PFSK-1 (cell line): ENCODE data around the gene GNA15.

ENCODE experiments used
- FOXP2 ChIP-seq: optimal IDR thresholded peaks from 2 replicates; pipeline ENCODE3; 2011; ENCODE audit warnings: borderline replicate concordance, control low read depth, inconsistent platforms; ENCODE audit not compliant: insufficient read depth; ENCODE audit errors: extremely low read length, extremely low read depth
- POLR2AphosphoS5 ChIP-seq: IDR thresholded peaks from 2 replicates; pipeline ENCODE4 v1.6.1; 2012; ENCODE audit warnings: low read depth, mild to moderate bottlenecking, control low read depth, low read length, moderate library complexity
- REST ChIP-seq, 2 experiments: IDR thresholded peaks; 2 replicates each; pipeline versions ENCODE4 v1.6.1 to v1.8.0; 2011 to 2012; ENCODE audit warnings: low read depth in 2 of 2, low read length in 2 of 2, control low read depth in 1 of 2, inconsistent platforms in 1 of 2, mild to moderate bottlenecking in 1 of 2, moderate library complexity in 1 of 2; ENCODE audit not compliant: insufficient read depth in 1 of 2
- SIN3A ChIP-seq: IDR thresholded peaks from 2 replicates; pipeline ENCODE4 v1.6.1; 2012; ENCODE audit warnings: mild to moderate bottlenecking, low read length, moderate library complexity, borderline replicate concordance; ENCODE audit not compliant: insufficient read depth
- TAF1 ChIP-seq: IDR thresholded peaks from 2 replicates; pipeline ENCODE4 v1.6.1; 2012; ENCODE audit warnings: low read length, control low read depth, borderline replicate concordance; ENCODE audit not compliant: insufficient read depth

GNA15 gene

DNA sequence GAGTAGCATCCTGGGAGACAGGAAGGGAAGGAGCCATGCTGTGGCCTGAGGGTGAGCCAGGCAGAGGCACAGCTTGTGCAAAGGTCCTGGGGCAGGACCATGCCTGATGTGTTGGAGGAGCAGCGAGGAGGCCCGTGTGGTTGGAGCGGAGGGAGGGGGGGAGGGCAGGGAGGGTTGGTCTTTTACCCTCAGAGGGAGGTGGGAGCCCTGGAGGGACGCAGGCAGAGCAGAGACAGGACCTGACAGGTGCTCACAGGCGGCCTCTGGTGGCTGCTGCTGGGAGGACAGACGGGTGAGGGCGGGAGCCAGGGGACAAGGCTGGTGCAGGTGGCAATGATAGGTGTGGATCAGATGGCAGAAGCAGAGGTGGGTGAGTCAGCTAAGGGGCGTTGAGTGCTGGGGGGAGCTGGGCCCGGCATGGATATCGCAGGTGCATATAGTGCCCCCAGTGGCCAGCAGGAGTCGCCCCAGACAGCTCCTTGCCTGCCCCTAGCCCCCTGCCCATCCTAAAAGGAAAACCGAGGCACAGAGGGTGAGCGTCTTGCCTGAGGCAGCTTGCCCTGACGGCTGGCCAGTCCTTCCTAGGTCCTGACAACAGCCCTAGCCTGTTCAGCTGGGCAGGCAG lies 9.8 kb upstream of the GNA15 start:
- TF ChIP-seq FOXP2 = no peak
- TF ChIP-seq SIN3A = no peak
- no peak for TF ChIP-seq POLR2AphosphoS5
- no peak for TF ChIP-seq TAF1

- TF ChIP-seq TAF1 = no peak
- no peak for TF ChIP-seq POLR2AphosphoS5
- no peak for TF ChIP-seq SIN3A
- TF ChIP-seq FOXP2 = no peak
- no peak for TF ChIP-seq REST (IDR thresholded peaks at IDR 0.05; ENCODE audit: insufficient read depth in 1 of 2, low read depth in 2 of 2, low read length in 2 of 2)
Measured at GRCh38 chr19:3129112-3129511, 6.7 kb upstream of the GNA15 start.

DNA sequence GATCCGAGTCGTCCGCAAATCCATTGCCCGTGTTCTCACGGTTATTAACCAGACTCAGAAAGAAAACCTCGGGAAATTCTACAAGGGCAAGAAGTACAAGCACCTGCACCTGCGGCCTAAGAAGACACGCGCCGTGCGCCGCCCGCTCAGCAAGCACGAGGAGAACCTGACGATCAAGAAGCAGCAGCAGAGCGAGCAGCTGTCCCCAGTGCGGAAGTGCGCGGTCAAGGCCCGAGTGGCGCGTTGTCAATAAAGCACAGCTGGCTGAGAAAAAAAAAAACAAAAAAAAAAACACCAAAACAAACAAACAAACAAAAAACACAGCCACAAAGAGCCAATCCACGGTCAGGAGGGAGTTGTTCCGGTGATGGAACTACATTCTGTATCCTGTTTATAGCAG lies 4.7 kb upstream of the GNA15 start:
- TF ChIP-seq FOXP2 (no peak), POLR2AphosphoS5 (no peak), SIN3A (no peak), TAF1 (no peak), REST (IDR thresholded peaks at IDR 0.05; ENCODE audit: insufficient read depth in 1 of 2, low read depth in 2 of 2, low read length in 2 of 2) (no peak)

DNA sequence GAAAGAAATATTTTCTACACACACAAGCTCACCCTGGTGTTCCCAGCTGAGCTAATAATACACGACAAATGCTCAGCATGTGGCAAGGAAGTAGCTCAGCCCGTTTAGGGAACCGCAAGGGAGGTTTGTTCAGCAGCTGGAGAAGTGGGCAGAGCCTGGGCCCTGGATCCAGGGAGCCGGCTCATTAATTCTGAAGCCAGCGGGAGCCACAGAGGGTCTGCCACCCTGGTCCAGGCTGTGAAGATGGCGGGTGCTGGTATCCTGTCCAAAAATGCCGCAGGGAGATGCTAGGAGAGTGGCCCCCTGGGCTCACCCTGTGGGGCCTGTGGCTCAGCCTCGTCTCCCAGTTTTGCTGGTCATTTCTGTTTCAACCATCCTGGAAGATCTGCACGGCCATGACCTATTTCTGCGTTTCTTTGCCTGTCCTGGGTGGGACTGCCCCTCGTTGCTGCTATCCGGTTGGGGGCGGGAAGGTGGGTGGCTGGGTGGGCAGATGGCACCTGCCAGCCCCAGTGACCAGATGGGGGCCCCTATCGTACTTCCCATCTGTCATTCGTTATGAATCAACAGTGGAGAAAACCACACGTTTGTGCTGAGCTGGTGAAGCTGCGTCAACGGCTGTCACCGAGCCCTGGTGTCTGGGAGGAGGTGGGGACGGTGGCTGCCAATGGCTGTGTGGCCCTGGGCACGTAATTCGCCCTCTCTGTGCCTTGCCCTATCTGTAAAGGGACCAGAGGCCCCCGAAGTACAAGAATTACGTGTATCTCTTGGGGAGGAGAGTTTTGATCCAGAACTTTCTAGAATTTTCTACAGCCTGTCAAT lies 2.7 kb upstream of the GNA15 start:
- TF ChIP-seq POLR2AphosphoS5 (no peak), SIN3A (no peak), REST (IDR thresholded peaks at IDR 0.05; ENCODE audit: insufficient read depth in 1 of 2, low read depth in 2 of 2, low read length in 2 of 2) (no peak), TAF1 (no peak)

DNA sequence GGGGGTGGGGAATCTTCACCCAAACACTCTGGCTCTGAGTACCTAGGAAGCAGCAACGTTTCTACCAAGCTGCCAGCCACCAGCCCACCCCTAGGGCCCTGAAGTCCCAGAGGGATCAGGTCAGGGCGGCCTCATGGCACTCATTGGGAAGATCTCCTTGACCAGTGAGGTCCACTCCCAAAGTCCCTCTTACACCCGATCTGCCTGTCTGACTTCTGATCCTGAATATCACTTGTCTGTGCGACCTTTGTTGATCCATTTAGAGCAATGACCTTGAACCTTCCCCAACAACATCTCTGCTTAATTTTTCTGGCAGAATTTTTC lies 2.1 kb upstream of the GNA15 start:
- no peak for TF ChIP-seq REST (IDR thresholded peaks at IDR 0.05; ENCODE audit: insufficient read depth in 1 of 2, low read depth in 2 of 2, low read length in 2 of 2)
- no peak for TF ChIP-seq TAF1
